Neural cell (in vitro differentiated cells): ENCODE results near the gene GSG1L. TPM values are rescaled to one million over a fixed set of nuclear protein-coding genes. Genes with fewer than 3 reads are reported as not detected.

Experiments
- H2AFZ ChIP-seq: fragments of 200-600, 300-800 bp; sonication (generic), shearing (Covaris generic); 2 replicates; pipeline ENCODE4 v1.6.0; 2014; ENCODE audit warnings: low read depth, mild to moderate bottlenecking, antibody characterized with exemption, low read length, moderate library complexity
- H3F3A ChIP-seq: fragments of 200-600 bp; shearing (Covaris generic); 2 replicates; pipeline ENCODE4 v1.6.1; 2016; ENCODE audit warnings: mild to moderate bottlenecking, moderate library complexity, mixed read lengths, antibody characterized with exemption, low read length; ENCODE audit not compliant: insufficient read depth, poor library complexity, severe bottlenecking
- H3K27ac ChIP-seq: fragments of 200-600, 300-800 bp; sonication (generic), shearing (Covaris generic); 2 replicates; pipeline ENCODE4 v1.5.1; 2014; ENCODE audit warnings: mild to moderate bottlenecking, low read length, moderate library complexity
- H3K27me3 ChIP-seq: fragments of 300-800, 200-600 bp; sonication (generic), shearing (Covaris generic); 2 replicates; pipeline ENCODE4 v1.6.0; 2014; ENCODE audit warnings: mild to moderate bottlenecking, low read depth, low read length, moderate library complexity; ENCODE audit not compliant: insufficient read depth
- H3K36me3 ChIP-seq: fragments of 300-800, 200-600 bp; sonication (generic), shearing (Covaris generic); 2 replicates; pipeline ENCODE4 v1.5.1; 2014; ENCODE audit warnings: mild to moderate bottlenecking, antibody characterized with exemption, low read length, moderate library complexity; ENCODE audit not compliant: insufficient read depth
- H3K4me2 ChIP-seq: fragments of 300-800, 200-600 bp; sonication (generic), shearing (Covaris generic); 2 replicates; pipeline ENCODE4 v1.6.0; 2014; ENCODE audit warnings: mild to moderate bottlenecking, low read length
- H3K4me3 ChIP-seq: fragments of 300-800, 200-600 bp; sonication (generic), shearing (Covaris generic); 2 replicates; pipeline ENCODE4 v1.5.1; 2014; ENCODE audit warnings: mild to moderate bottlenecking, low read length, moderate library complexity
- H3K79me2 ChIP-seq: fragments of 200-600 bp; shearing (Covaris generic); replicated peaks from 2 replicates; pipeline ENCODE4 v1.6.0; 2014; ENCODE audit warnings: mild to moderate bottlenecking, low read length, moderate library complexity; ENCODE audit not compliant: insufficient read depth
- H3K9ac ChIP-seq: fragments of 300-800, 200-600 bp; sonication (generic), shearing (Covaris generic); 2 replicates; pipeline ENCODE4 v1.6.1; 2016; ENCODE audit warnings: mild to moderate bottlenecking, low read length, mixed read lengths
- H3K9me2 ChIP-seq: fragments of 200-600 bp; shearing (Covaris generic); 2 replicates; pipeline ENCODE4 v1.6.1; 2016; ENCODE audit warnings: mild to moderate bottlenecking, low read length, mixed read lengths; ENCODE audit not compliant: insufficient read depth
- H3K9me3 ChIP-seq: fragments of 200-600, 300-800 bp; sonication (generic), shearing (Covaris generic); 2 replicates; pipeline ENCODE4 v1.6.1; 2016; ENCODE audit warnings: mild to moderate bottlenecking, mixed run types, low read length, moderate library complexity, mixed read lengths
- H4K20me1 ChIP-seq: fragments of 200-600 bp; shearing (Covaris generic); 2 replicates; pipeline ENCODE4 v1.6.1; 2016; ENCODE audit warnings: mild to moderate bottlenecking, mixed run types; ENCODE audit not compliant: insufficient read depth
- CTCF ChIP-seq: fragments of 450-650 bp; IDR thresholded peaks from 2 replicates; pipeline ENCODE4 v1.5.1; 2014; ENCODE audit warnings: antibody characterized with exemption, mild to moderate bottlenecking, moderate library complexity; ENCODE audit not compliant: poor library complexity, severe bottlenecking
- EP300 ChIP-seq: fragments of 450-650 bp; conservative IDR thresholded peaks from 2 replicates; pipeline ENCODE4 v1.6.1; 2014; ENCODE audit warnings: antibody characterized with exemption, mild to moderate bottlenecking, moderate library complexity; ENCODE audit not compliant: poor library complexity, severe bottlenecking
- EZH2 ChIP-seq: fragments of 200-600, 300-800 bp; shearing (Covaris generic), sonication (generic); IDR thresholded peaks from 2 replicates; pipeline ENCODE4 v1.6.1; 2014; ENCODE audit warnings: antibody characterized with exemption, low read length, borderline replicate concordance, mild to moderate bottlenecking; ENCODE audit not compliant: insufficient read depth, poor library complexity, severe bottlenecking
- MXI1 ChIP-seq: fragments of 450-650 bp; conservative IDR thresholded peaks from 2 replicates; pipeline ENCODE4 v1.6.1; 2014; ENCODE audit warnings: antibody characterized with exemption, mild to moderate bottlenecking; ENCODE audit not compliant: poor library complexity, severe bottlenecking
- POLR2AphosphoS5 ChIP-seq: IDR thresholded peaks from 2 replicates; pipeline ENCODE4 v1.6.1; 2012
- RAD21 ChIP-seq: fragments of 450-650 bp; conservative IDR thresholded peaks from 2 replicates; pipeline ENCODE4 v1.6.1; 2014; ENCODE audit warnings: antibody characterized with exemption, mild to moderate bottlenecking, moderate library complexity
- REST ChIP-seq: IDR thresholded peaks from 2 replicates; pipeline ENCODE4 v1.6.1; 2012; ENCODE audit warnings: borderline replicate concordance
- SMC3 ChIP-seq: fragments of 450-650 bp; conservative IDR thresholded peaks from 2 replicates; pipeline ENCODE4 v1.6.1; 2014; ENCODE audit warnings: antibody characterized with exemption, mild to moderate bottlenecking, moderate library complexity; ENCODE audit not compliant: poor library complexity
- TAF1 ChIP-seq: IDR thresholded peaks from 2 replicates; pipeline ENCODE4 v1.6.1; 2012; ENCODE audit warnings: low read depth
- polyA plus RNA-seq: library from polyadenylated mRNA; depleted of rRNA; stranded (reverse); fragments of >200 nt; gene quantifications from 2 replicates; pipeline ENCODE4 v1.2.3, GENCODE V29; 2014

Gene GSG1L
- polyA plus RNA-seq, 1 donor from 2014 or later, result 0.85 TPM

DNA sequence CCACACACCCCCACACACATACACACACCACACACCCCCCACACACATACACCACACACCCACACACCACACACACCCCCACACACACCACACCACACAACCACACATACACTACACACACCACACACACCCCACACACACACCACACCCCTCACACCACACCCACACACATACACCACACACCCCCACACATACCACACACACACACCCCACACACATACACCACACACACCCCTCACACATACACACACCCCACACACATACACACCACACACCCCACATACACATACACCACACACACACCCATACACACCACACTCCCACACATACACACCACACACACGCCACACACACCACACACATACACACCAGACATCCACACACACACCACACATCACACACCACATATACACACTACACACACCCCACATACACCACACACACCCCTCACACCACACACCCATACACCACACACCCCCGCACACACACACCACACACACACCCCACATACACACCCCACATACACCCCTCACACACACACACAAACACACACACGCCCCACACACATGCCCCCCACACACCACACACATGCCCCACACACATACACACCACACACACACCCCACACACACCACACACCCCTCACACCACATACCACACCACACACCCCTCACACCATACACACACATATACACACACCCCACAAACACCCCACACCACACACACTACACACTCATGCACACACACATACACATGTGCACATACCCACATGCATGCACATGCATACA lies 25.9 kb upstream of the GSG1L start:
- Histone ChIP-seq H3F3A (no peaks in the 10 kb centered on the region), H3K27me3 (no peaks in the 10 kb centered on the region), H3K79me2 (no peaks in the 10 kb centered on the region), H3K9me3 (no peaks in the 10 kb centered on the region), H3K27ac (no peak overlapping the region), H4K20me1 (no peaks in the 10 kb centered on the region), H3K4me2 (no peak overlapping the region), H3K4me3 (no peak overlapping the region), H3K9me2 (no peaks in the 10 kb centered on the region), H3K36me3 (no peaks in the 10 kb centered on the region), H3K9ac (no peak overlapping the region), H2AFZ (no peak overlapping the region)
- TF ChIP-seq CTCF (no peak), EP300 (no peak), EZH2 (no peak), TAF1 (no peak), REST (no peak), MXI1 (no peak), SMC3 (no peak), RAD21 (no peak), POLR2AphosphoS5 (no peak)

DNA sequence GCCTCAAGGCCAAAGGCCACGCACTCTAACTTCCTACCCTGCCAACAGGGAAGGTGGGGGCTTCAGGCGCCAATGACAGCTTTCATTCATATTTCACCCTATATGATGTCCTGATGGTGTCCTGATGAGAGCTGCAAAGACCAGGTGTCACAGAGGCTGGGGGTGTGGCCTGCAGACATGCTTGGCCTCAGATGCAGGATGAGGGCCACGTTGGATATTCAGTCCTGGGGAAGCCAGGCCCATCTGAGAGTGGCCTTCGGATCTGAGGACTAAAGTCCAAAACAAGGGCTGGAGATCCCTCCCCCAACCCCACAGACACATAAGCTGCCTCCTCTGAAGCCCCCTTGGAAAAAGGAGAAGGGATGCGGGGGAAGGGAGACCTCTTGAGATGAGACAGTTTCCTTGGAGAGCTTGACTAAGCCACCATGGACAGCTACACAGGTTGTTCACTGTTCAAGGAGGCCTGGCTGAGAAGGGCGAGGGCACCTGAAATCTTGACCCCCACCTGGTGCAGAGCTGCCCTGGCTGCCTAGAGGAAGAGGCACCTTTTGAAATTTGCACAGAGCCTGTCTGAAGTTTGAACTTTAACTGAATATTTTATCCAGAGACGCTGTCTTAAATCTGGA lies 24.3 kb upstream of the GSG1L start:
- Histone ChIP-seq H3K36me3 (no peaks in the 10 kb centered on the region), H3K27ac (no peak overlapping the region), H3K4me2 (no peak overlapping the region), H2AFZ (no peak overlapping the region), H3K9ac (no peak overlapping the region), H3K27me3 (no peaks in the 10 kb centered on the region), H3K9me3 (no peaks in the 10 kb centered on the region), H4K20me1 (no peaks in the 10 kb centered on the region), H3K79me2 (no peaks in the 10 kb centered on the region), H3K9me2 (no peaks in the 10 kb centered on the region), H3K4me3 (no peak overlapping the region), H3F3A (no peaks in the 10 kb centered on the region)
- TF ChIP-seq POLR2AphosphoS5, result no peak
- TF ChIP-seq SMC3, result no peak
- no peak for TF ChIP-seq RAD21
